ENCODE data around the gene TCL1B.
"Not testable (repeated sequence)": the region's sequence is repeated elsewhere in the genome, so short reads cannot be mapped to it uniquely, and the experiment has no call there.

Gene TCL1B

GRCh38 chr14:95665530-95665929 lies 20.7 kb upstream of the TCL1B start:
- TF ChIP-seq CTCF (IDR thresholded peaks at IDR 0.05; ENCODE audit: insufficient read depth, low read depth, low read length, missing control alignments), result peak; percentile 17
- not testable (repeated sequence) for H3K4me3 ChIP-seq (ENCODE audit: low read depth, low read length)
- DNase-seq (ENCODE audit: low read depth), result peak; percentile 61

- DNase-seq (ENCODE audit: low read depth), result no peak
- TF ChIP-seq CTCF (IDR thresholded peaks at IDR 0.05; ENCODE audit: insufficient read depth, low read depth, low read length, missing control alignments), result no peak
- H3K4me3 ChIP-seq (ENCODE audit: low read depth, low read length), result no peak overlapping the region
Measured at GRCh38 chr14:95666450-95666849, 19.8 kb upstream of the TCL1B start.

- H3K4me3 ChIP-seq (ENCODE audit: low read depth, low read length), result no peak overlapping the region
- no peak for TF ChIP-seq CTCF (IDR thresholded peaks at IDR 0.05; ENCODE audit: insufficient read depth, low read depth, low read length, missing control alignments)
- DNase-seq (ENCODE audit: low read depth), result peak; percentile 37
Measured at GRCh38 chr14:95667249-95667693, 19.0 kb upstream of the TCL1B start.

- DNase-seq (ENCODE audit: low read depth), result no peak
- H3K4me3 ChIP-seq (ENCODE audit: low read depth, low read length), result no peak overlapping the region
- TF ChIP-seq CTCF (IDR thresholded peaks at IDR 0.05; ENCODE audit: insufficient read depth, low read depth, low read length, missing control alignments), result no peak
Measured at GRCh38 chr14:95668235-95668772, 17.9 kb upstream of the TCL1B start.

GRCh38 chr14:95674613-95675012 lies 11.6 kb upstream of the TCL1B start:
- TF ChIP-seq CTCF (IDR thresholded peaks at IDR 0.05; ENCODE audit: insufficient read depth, low read depth, low read length, missing control alignments), result no peak
- no peak overlapping the region for H3K4me3 ChIP-seq (ENCODE audit: low read depth, low read length)
- DNase-seq (ENCODE audit: low read depth), result no peak

GRCh38 chr14:95675486-95675885 lies 10.7 kb upstream of the TCL1B start:
- no peak for DNase-seq (ENCODE audit: low read depth)
- no peak for TF ChIP-seq CTCF (IDR thresholded peaks at IDR 0.05; ENCODE audit: insufficient read depth, low read depth, low read length, missing control alignments)

GRCh38 chr14:95677179-95677835 lies 8.9 kb upstream of the TCL1B start:
- DNase-seq (ENCODE audit: low read depth), result no peak
- H3K4me3 ChIP-seq (ENCODE audit: low read depth, low read length), result no peak overlapping the region
- TF ChIP-seq CTCF (IDR thresholded peaks at IDR 0.05; ENCODE audit: insufficient read depth, low read depth, low read length, missing control alignments), result no peak

More at GRCh38 chr14:95675486-95675885, 10.7 kb upstream of the TCL1B start:
- H3K4me3 ChIP-seq (ENCODE audit: low read depth, low read length), result no peak overlapping the region

Data from GM12865 (cell line).